ENCODE data around the gene PRRC1.
"Not testable (repeated sequence)": the region's sequence is repeated elsewhere in the genome, so short reads cannot be mapped to it uniquely, and the experiment has no call there.

The PRRC1 gene

GRCh38 chr5:127517480-127518318, at the start of gene PRRC1:
PRRC1 (plus strand) TSS chr5:127517640; CDS start chr5:127523480, 5,840 bp downstream.
- peak; percentile 49 for DNase-seq (ENCODE audit: low spot score)

DNA sequence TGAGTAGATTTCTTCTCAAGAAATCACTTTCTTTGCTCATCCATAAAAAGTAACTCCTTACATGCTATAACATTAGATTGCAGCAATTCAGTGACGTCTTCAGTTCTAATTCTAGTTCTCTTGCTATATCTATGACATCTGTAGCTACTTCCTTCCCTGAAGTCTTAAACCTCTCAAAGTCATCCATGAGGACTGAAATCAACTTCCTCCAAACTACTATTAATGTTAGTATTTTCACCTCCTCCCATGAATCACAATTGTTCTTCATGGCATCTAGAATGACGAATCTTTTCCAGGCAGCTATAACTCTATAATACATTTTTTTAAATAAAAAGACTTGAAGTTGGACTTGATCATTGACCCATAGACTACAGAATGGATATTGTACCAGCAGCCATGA, 46.2 kb upstream of the PRRC1 start:
- no peak for DNase-seq (ENCODE audit: low spot score)

DNA sequence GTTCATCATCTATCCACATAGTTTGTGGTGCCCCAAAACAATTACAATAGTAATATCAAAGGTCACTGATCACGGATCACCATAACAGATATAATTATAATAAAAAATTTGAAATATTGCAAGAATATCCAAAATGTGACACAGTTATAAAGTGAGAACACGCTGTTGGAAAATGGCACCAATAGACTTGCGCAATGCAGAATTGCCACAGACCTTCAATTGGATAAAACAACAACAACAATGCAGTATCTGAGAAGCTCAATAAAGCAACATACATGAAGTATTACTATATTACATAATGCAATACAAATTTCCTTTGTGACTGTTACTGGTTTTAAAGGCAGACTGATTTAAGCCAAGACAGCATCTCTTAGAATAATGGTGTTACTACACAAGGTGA, 44.7 kb upstream of the PRRC1 start:
- no peak for DNase-seq (ENCODE audit: low spot score)

GRCh38 chr5:127486471-127486870, 31.0 kb upstream of the PRRC1 start:
- DNase-seq (ENCODE audit: low spot score): no peak

GRCh38 chr5:127492854-127493738, 24.3 kb upstream of the PRRC1 start:
- peak; percentile 19 for DNase-seq (ENCODE audit: low spot score)

DNA sequence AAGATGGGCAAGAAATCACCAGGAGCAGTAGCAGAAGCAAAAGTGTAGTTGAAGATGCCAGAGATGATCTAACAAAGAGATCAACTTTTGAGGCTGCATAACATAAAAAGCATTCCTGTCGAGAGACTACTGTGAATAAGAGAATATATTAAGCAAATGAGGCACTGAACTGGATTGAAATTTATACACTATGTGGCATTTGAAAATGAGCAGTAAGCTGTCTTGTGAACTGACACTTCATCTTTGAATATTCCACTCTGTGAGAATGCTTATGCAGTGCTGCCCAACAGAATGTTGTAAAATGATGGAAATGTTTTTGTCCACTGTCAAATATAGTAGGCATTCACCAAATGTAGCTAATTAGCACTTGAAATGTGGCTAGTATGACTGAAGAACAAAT, 18.9 kb upstream of the PRRC1 start:
- DNase-seq (ENCODE audit: low spot score): no peak

- DNase-seq (ENCODE audit: low spot score): no peak
Observed at GRCh38 chr5:127505905-127506304, 11.5 kb upstream of the PRRC1 start.

- no peak for DNase-seq (ENCODE audit: low spot score)
Observed at GRCh38 chr5:127506616-127507015, 10.8 kb upstream of the PRRC1 start.

GRCh38 chr5:127508644-127509373, 8.6 kb upstream of the PRRC1 start:
- no peak for DNase-seq (ENCODE audit: low spot score)

- no peak for DNase-seq (ENCODE audit: low spot score)
Observed at GRCh38 chr5:127513408-127513970, 4.0 kb upstream of the PRRC1 start.

GRCh38 chr5:127514816-127515215, 2.6 kb upstream of the PRRC1 start:
- no peak for DNase-seq (ENCODE audit: low spot score)

- DNase-seq (ENCODE audit: low spot score): no peak
Observed at GRCh38 chr5:127515693-127516440, 1.6 kb upstream of the PRRC1 start.

GRCh38 chr5:127517110-127517479, 345 bp upstream of the PRRC1 start:
- DNase-seq (ENCODE audit: low spot score): peak; percentile 27

GRCh38 chr5:127518319-127518621, 830 bp downstream of the PRRC1 start:
- DNase-seq (ENCODE audit: low spot score): no peak

- no peak for DNase-seq (ENCODE audit: low spot score)
Observed at GRCh38 chr5:127519527-127519926, 2.1 kb downstream of the PRRC1 start.

GRCh38 chr5:127521138-127521770, 3.8 kb downstream of the PRRC1 start:
- no peak for DNase-seq (ENCODE audit: low spot score)

GRCh38 chr5:127525181-127525580, 7.7 kb downstream of the PRRC1 start:
- no peak for DNase-seq (ENCODE audit: low spot score)

- DNase-seq (ENCODE audit: low spot score): no peak
Observed at GRCh38 chr5:127529904-127530682, 12.7 kb downstream of the PRRC1 start.

DNA sequence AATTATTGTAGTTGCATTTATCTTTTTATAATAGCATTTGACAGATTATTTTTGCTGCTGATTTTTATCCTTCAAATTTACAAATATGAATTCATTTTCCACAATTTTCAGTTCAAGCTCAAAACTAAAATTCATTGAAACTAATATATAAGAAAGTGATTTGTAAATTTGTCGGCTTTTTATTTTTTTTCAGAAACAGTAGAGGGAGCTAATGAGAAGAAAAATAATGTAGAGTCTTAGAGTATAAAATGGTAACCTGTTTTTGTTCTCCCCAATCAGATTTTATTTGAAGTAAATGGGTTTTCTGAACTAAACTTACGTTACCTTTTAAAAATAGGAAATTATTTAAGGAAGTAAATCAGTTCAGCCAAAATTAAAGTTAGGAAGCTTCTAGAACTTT, 19.2 kb downstream of the PRRC1 start:
- DNase-seq (ENCODE audit: low spot score): no peak

GRCh38 chr5:127540553-127540952, 23.1 kb downstream of the PRRC1 start:
- DNase-seq (ENCODE audit: low spot score): not testable (repeated sequence)

All from HuH-7.5 (cell line).